Thyroid gland (tissue), 4 donors: ENCODE data around the gene RAPGEF6. TPM values are rescaled to one million over a fixed set of nuclear protein-coding genes. Genes with fewer than 3 reads are reported as not detected.

Experiments
- DNase-seq, 2 donors: peaks; one replicate each; pipeline ENCODE4 v3.0.0-alpha.2; 2019
- H3K27ac ChIP-seq, 3 donors: fragments of 200-600 bp; sonication (generic); 1 replicate in 2 of 3; 2 replicates in 1 of 3; pipeline ENCODE4 v1.5.1; 2016 to 2019; ENCODE audit warnings: mild to moderate bottlenecking in 1 of 3, moderate library complexity in 1 of 3
- H3K27me3 ChIP-seq: fragments of 200-600 bp; sonication (generic); one replicate; pipeline ENCODE4 v1.5.1; 2019
- H3K36me3 ChIP-seq, 2 donors: fragments of 200-600 bp; sonication (generic); one replicate each; pipeline ENCODE4 v1.5.1; 2016 to 2019
- H3K4me1 ChIP-seq, 2 donors: fragments of 200-600 bp; sonication (generic); one replicate each; pipeline ENCODE4 v1.5.1; 2017 to 2019
- H3K4me3 ChIP-seq, 3 donors: fragments of 200-600 bp; sonication (generic); replicated peaks in 1 of 3; 1 replicate in 2 of 3; 2 replicates in 1 of 3; pipeline ENCODE4 v1.5.1; 2016; ENCODE audit warnings: mild to moderate bottlenecking in 1 of 3
- H3K9me3 ChIP-seq: fragments of 200-600 bp; sonication (generic); one replicate; pipeline ENCODE4 v1.5.1; 2017
- CTCF ChIP-seq, 6 experiments: fragments of 200-600 bp in 3 of 6; fragments of 450-650 bp in 3 of 6; sonication (generic) in 3 of 6; IDR thresholded peaks; one replicate each; pipeline ENCODE4 v1.5.1; 2016 to 2019; ENCODE audit warnings: antibody characterized with exemption in 6 of 6, mild to moderate bottlenecking in 2 of 6, inconsistent platforms in 1 of 6, moderate library complexity in 1 of 6
- POLR2A ChIP-seq, 2 donors: fragments of 450-650 bp; IDR thresholded peaks; one replicate each; pipeline ENCODE4 v1.6.1; 2017; ENCODE audit warnings: antibody characterized with exemption in 2 of 2, mild to moderate bottlenecking in 2 of 2, moderate library complexity in 1 of 2
- whole genome bisulfite sequencing, 2 donors: methylation state at CpG; one replicate each; pipeline ENCODE4 v1.1.5; 2017; 5-methylcytosine and 5-hydroxymethylcytosine counted together
- intact Hi-C: fragments of 100-400 bp; cut with DNase I; formaldehyde crosslinking; loops from one replicate; pipeline ENCODE4 v1.15.1; 2023
- total RNA-seq, 4 donors: library from RNA; depleted of rRNA; stranded (reverse); fragments of >200 nt; gene quantifications; one replicate each; pipeline ENCODE4 v1.2.3, GENCODE V29; 2016

The RAPGEF6 gene
- total RNA-seq, 4 donors from 2014 or later: 20.2 to 36.4 (median 25.2) TPM

- peak overlapping the region; percentile 24 to 85 (median 51) for H3K4me3 ChIP-seq
- peaks cover 9 to 26% of the 10 kb centered on the region in 2 donors for H3K4me1 ChIP-seq
- 5% methylated on average over 24 of the region's 24 CpGs for WGBS, 2 donors
- no peaks in the 10 kb centered on the region for H3K9me3 ChIP-seq
- TF ChIP-seq POLR2A (IDR thresholded peaks at IDR 0.05) (no peak), CTCF (IDR thresholded peaks at IDR 0.05) (no peak)
- intact Hi-C loops: loop anchor here (10.0 kb wide), 1 partner anchor 159 kb away; the partner anchor contains the start of gene FNIP1
- no peaks in the 10 kb centered on the region for H3K27me3 ChIP-seq
- DNase-seq: no peak
- H3K27ac ChIP-seq: peak overlapping the region; percentile 96 to 99 (median 98)
- H3K36me3 ChIP-seq: no peaks in the 10 kb centered on the region
Measured at GRCh38 chr5:131635684-131636572, 899 bp upstream of the RAPGEF6 start.

- intact Hi-C loops: loop anchor here (10.0 kb wide), 1 partner anchor 160 kb away; the partner anchor contains the start of gene FNIP1
- TF ChIP-seq CTCF (IDR thresholded peaks at IDR 0.05) (peak in 2 of 6 experiments; percentile 11 to 17), POLR2A (IDR thresholded peaks at IDR 0.05) (no peak)
Measured at GRCh38 chr5:131634666-131634995, 398 bp downstream of the RAPGEF6 start.

GRCh38 chr5:131634238-131634637, 791 bp downstream of the RAPGEF6 start:
- TF ChIP-seq POLR2A (IDR thresholded peaks at IDR 0.05): no peak
- no peak for TF ChIP-seq CTCF (IDR thresholded peaks at IDR 0.05)
- Histone ChIP-seq H3K4me1 (peaks cover 9 to 26% of the 10 kb centered on the region in 2 donors), H3K27ac (peak overlapping the region in 2 of 3 donors; percentile 96 to 98), H3K4me3 (peak overlapping the region; percentile 44 to 68 (median 51)), H3K36me3 (no peaks in the 10 kb centered on the region), H3K27me3 (no peaks in the 10 kb centered on the region), H3K9me3 (no peaks in the 10 kb centered on the region)
- 8 to 13% methylated on average over 4 of the region's 4 CpGs for WGBS, 2 donors
- intact Hi-C loops: loop anchor here (10.0 kb wide), 1 partner anchor 161 kb away; the partner anchor contains the start of gene FNIP1
- DNase-seq: no peak

More at GRCh38 chr5:131634666-131634995, 398 bp downstream of the RAPGEF6 start:
- Histone ChIP-seq H3K9me3 (no peaks in the 10 kb centered on the region), H3K4me1 (peaks cover 9 to 26% of the 10 kb centered on the region in 2 donors), H3K4me3 (peak overlapping the region; percentile 44 to 68 (median 51)), H3K27ac (peak overlapping the region; percentile 71 to 98 (median 96)), H3K27me3 (no peaks in the 10 kb centered on the region), H3K36me3 (no peaks in the 10 kb centered on the region)
- 1% methylated on average over 19 to 20 of the region's 21 CpGs for WGBS, 2 donors
- peak; percentile 47 to 61 for DNase-seq

GRCh38 chr5:131633830-131634229, 1.2 kb downstream of the RAPGEF6 start:
- Histone ChIP-seq H3K27ac (no peak overlapping the region), H3K36me3 (no peaks in the 10 kb centered on the region), H3K4me1 (peaks cover 9 to 26% of the 10 kb centered on the region in 2 donors), H3K27me3 (no peaks in the 10 kb centered on the region), H3K9me3 (no peaks in the 10 kb centered on the region), H3K4me3 (peak overlapping the region in 2 of 3 donors; percentile 51 to 68)
- WGBS, 2 donors: 72 to 75% methylated on average over 5 of the region's 5 CpGs
- TF ChIP-seq CTCF (IDR thresholded peaks at IDR 0.05) (no peak), POLR2A (IDR thresholded peaks at IDR 0.05) (no peak)
- no peak for DNase-seq
- intact Hi-C loops: loop anchor here (10.0 kb wide), 1 partner anchor 161 kb away; the partner anchor contains the start of gene FNIP1

GRCh38 chr5:131630963-131631350, 4.1 kb downstream of the RAPGEF6 start:
- intact Hi-C loops: loop anchor here (10.0 kb wide), 1 partner anchor 164 kb away; the partner anchor contains the start of gene FNIP1
- TF ChIP-seq CTCF (IDR thresholded peaks at IDR 0.05) (no peak), POLR2A (IDR thresholded peaks at IDR 0.05) (no peak)
- no peak for DNase-seq
- H3K27ac ChIP-seq: no peak overlapping the region
- H3K4me1 ChIP-seq: peaks cover 9 to 18% of the 10 kb centered on the region in 2 donors
- H3K36me3 ChIP-seq: no peaks in the 10 kb centered on the region
- no peak overlapping the region for H3K4me3 ChIP-seq
- WGBS, 2 donors: 88 to 90% methylated on average over 4 of the region's 4 CpGs
- no peaks in the 10 kb centered on the region for H3K9me3 ChIP-seq
- H3K27me3 ChIP-seq: no peaks in the 10 kb centered on the region
